Measurements from ENCODE around the gene BIN2.
"Not testable (repeated sequence)": the region's sequence is repeated elsewhere in the genome, so short reads cannot be mapped to it uniquely, and the experiment has no call there.

DNA sequence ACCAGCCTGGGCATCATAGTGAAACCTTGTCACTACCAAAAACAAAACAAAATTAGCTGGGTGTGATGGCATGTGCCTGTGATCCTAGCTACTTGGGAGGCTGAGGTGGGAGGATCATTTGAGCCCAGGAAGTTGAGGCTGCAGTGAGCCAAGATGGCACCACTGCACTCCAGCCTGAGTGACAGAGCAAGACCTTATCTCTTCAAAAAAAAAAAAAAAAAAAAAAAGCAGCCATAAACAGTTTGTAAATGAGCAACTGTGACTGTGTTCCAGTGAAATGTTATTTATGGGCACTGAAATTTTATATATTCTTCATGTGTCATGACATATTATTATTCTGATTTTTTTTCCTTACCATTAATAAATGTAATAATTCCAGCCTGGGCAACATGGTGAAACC lies 13.4 kb upstream of the BIN2 start:
- not testable (repeated sequence) for TF ChIP-seq POLR2AphosphoS5, POLR2A, TAF1, POU2F2 (IDR thresholded peaks at IDR 0.05; ENCODE audit: low read depth, low read length)

Data from GM12891 (cell line).